Uterus (tissue), 4 donors: Measurements from ENCODE around the gene TMEM222. TPM values are rescaled to one million over a fixed set of nuclear protein-coding genes. Genes with fewer than 3 reads are reported as not detected.

Source experiments
- DNase-seq, 2 donors: peaks; one replicate each; pipeline ENCODE4 v3.0.0-alpha.2; 2019 to 2020
- H3K27ac ChIP-seq, 2 donors: fragments of 200-600 bp; sonication (generic); 1 replicate in 1 of 2; 2 replicates in 1 of 2; pipeline ENCODE4 v1.5.1; 2016 to 2018
- H3K27me3 ChIP-seq, 2 donors: fragments of 200-600 bp; sonication (generic); one replicate each; pipeline ENCODE4 v1.5.1; 2018 to 2019; ENCODE audit warnings: control low read depth in 1 of 2
- H3K36me3 ChIP-seq, 2 donors: fragments of 200-600 bp; sonication (generic); one replicate each; pipeline ENCODE4 v1.5.1; 2019; ENCODE audit warnings: control low read depth in 1 of 2
- H3K4me1 ChIP-seq, 2 donors: fragments of 200-600 bp; sonication (generic); one replicate each; pipeline ENCODE4 v1.5.1; 2018 to 2019; ENCODE audit warnings: control low read depth in 1 of 2
- H3K4me3 ChIP-seq, 2 donors: fragments of 200-600 bp; sonication (generic); 1 replicate in 1 of 2; 2 replicates in 1 of 2; pipeline ENCODE4 v1.5.1; 2018 to 2019; ENCODE audit warnings: mild to moderate bottlenecking in 1 of 2
- H3K9me3 ChIP-seq, 2 donors: fragments of 200-600 bp; sonication (generic); one replicate each; pipeline ENCODE4 v1.5.1; 2019; ENCODE audit warnings: control low read depth in 1 of 2
- CTCF ChIP-seq, 4 experiments: fragments of 200-600 bp in 2 of 4; fragments of 450-650 bp in 2 of 4; sonication (generic) in 2 of 4; IDR thresholded peaks; one replicate each; pipeline ENCODE4 v1.5.1; 2016 to 2019; ENCODE audit warnings: antibody characterized with exemption in 4 of 4, mild to moderate bottlenecking in 2 of 4, moderate library complexity in 1 of 4
- POLR2A ChIP-seq, 2 donors: fragments of 450-650 bp; IDR thresholded peaks; one replicate each; pipeline ENCODE4 v1.6.1; 2016; ENCODE audit warnings: antibody characterized with exemption in 2 of 2, mild to moderate bottlenecking in 1 of 2, moderate library complexity in 1 of 2
- intact Hi-C: fragments of 100-400 bp; cut with DNase I; formaldehyde crosslinking; loops from one replicate; pipeline ENCODE4 v1.15.1; 2023; ENCODE audit warnings: low total_unique reads
- total RNA-seq, 4 donors: library from RNA; depleted of rRNA in 3 of 4; stranded (reverse); fragments of >200 nt in 3 of 4; gene quantifications; one replicate each; pipeline versions ENCODE4 v1.1.0 to v1.2.4, GENCODE V29; 2014 to 2023
- donor health status: DM: yes; HTN: yes; CAD: no.

The TMEM222 gene
- total RNA-seq, 4 donors from 2014 or later = 9.7 to 43.9 (median 18.6) TPM

- H3K9me3 ChIP-seq = no peaks in the 10 kb centered on the region
- no peak for DNase-seq
- intact Hi-C loops = no loop called here
Measured at GRCh38 chr1:27380224-27380623, 58.3 kb downstream of the TMEM222 start.

GRCh38 chr1:27380766-27381733, 59.1 kb downstream of the TMEM222 start:
- H3K9me3 ChIP-seq = no peaks in the 10 kb centered on the region
- no peaks in the 10 kb centered on the region for H3K4me1 ChIP-seq
- DNase-seq = no peak
- no peak overlapping the region for H3K4me3 ChIP-seq
- H3K27me3 ChIP-seq = no peaks in the 10 kb centered on the region
- TF ChIP-seq POLR2A (IDR thresholded peaks at IDR 0.05) (no peak), CTCF (IDR thresholded peaks at IDR 0.05) (no peak)
- H3K27ac ChIP-seq = no peak overlapping the region
- no peaks in the 10 kb centered on the region for H3K36me3 ChIP-seq
- intact Hi-C loops = no loop called here

More at GRCh38 chr1:27380224-27380623, 58.3 kb downstream of the TMEM222 start:
- Histone ChIP-seq H3K27ac (no peak overlapping the region), H3K4me3 (no peak overlapping the region), H3K4me1 (no peaks in the 10 kb centered on the region), H3K27me3 (no peaks in the 10 kb centered on the region), H3K36me3 (no peaks in the 10 kb centered on the region)
- TF ChIP-seq POLR2A (IDR thresholded peaks at IDR 0.05) (no peak), CTCF (IDR thresholded peaks at IDR 0.05) (no peak)

- intact Hi-C loops = no loop called here
- no peak for TF ChIP-seq POLR2A (IDR thresholded peaks at IDR 0.05)
- no peak for TF ChIP-seq CTCF (IDR thresholded peaks at IDR 0.05)
- Histone ChIP-seq H3K4me1 (no peaks in the 10 kb centered on the region), H3K9me3 (no peaks in the 10 kb centered on the region), H3K27me3 (no peaks in the 10 kb centered on the region), H3K27ac (no peak overlapping the region), H3K36me3 (no peaks in the 10 kb centered on the region), H3K4me3 (no peak overlapping the region)
- DNase-seq = no peak
Measured at GRCh38 chr1:27381969-27382762, 60.2 kb downstream of the TMEM222 start.

- no peak for DNase-seq
- intact Hi-C loops = no loop called here
Measured at GRCh38 chr1:27383039-27383605, 61.2 kb downstream of the TMEM222 start, which contains the start of gene CD164L2. Gene CD164L2, minus strand, starts transcription at chr1:27383333. Its CDS starts 94 bp downstream, at chr1:27383239.

More at GRCh38 chr1:27383039-27383605, 61.2 kb downstream of the TMEM222 start, which contains the start of gene CD164L2:
- H3K27ac ChIP-seq = no peak within 1 kb of the TSS
- no peaks in the 10 kb centered on the region for H3K9me3 ChIP-seq
- TF ChIP-seq CTCF (IDR thresholded peaks at IDR 0.05) (no peak), POLR2A (IDR thresholded peaks at IDR 0.05) (no peak)
- no peaks in the 10 kb centered on the region for H3K4me1 ChIP-seq
- no peaks in the 10 kb centered on the region for H3K27me3 ChIP-seq
- no peaks in the 10 kb centered on the region for H3K36me3 ChIP-seq
- H3K4me3 ChIP-seq = no peak within 1 kb of the TSS
